Right forelimb (tissue), 1 donor: ENCODE measurements around the gene KCNH2.
"Not testable (repeated sequence)": the region's sequence is repeated elsewhere in the genome, so short reads cannot be mapped to it uniquely, and the experiment has no call there.

Experiments used
- DNase-seq: peaks from one replicate; pipeline ENCODE4 v3.0.0-alpha.2; 2018

KCNH2 gene, protein sequence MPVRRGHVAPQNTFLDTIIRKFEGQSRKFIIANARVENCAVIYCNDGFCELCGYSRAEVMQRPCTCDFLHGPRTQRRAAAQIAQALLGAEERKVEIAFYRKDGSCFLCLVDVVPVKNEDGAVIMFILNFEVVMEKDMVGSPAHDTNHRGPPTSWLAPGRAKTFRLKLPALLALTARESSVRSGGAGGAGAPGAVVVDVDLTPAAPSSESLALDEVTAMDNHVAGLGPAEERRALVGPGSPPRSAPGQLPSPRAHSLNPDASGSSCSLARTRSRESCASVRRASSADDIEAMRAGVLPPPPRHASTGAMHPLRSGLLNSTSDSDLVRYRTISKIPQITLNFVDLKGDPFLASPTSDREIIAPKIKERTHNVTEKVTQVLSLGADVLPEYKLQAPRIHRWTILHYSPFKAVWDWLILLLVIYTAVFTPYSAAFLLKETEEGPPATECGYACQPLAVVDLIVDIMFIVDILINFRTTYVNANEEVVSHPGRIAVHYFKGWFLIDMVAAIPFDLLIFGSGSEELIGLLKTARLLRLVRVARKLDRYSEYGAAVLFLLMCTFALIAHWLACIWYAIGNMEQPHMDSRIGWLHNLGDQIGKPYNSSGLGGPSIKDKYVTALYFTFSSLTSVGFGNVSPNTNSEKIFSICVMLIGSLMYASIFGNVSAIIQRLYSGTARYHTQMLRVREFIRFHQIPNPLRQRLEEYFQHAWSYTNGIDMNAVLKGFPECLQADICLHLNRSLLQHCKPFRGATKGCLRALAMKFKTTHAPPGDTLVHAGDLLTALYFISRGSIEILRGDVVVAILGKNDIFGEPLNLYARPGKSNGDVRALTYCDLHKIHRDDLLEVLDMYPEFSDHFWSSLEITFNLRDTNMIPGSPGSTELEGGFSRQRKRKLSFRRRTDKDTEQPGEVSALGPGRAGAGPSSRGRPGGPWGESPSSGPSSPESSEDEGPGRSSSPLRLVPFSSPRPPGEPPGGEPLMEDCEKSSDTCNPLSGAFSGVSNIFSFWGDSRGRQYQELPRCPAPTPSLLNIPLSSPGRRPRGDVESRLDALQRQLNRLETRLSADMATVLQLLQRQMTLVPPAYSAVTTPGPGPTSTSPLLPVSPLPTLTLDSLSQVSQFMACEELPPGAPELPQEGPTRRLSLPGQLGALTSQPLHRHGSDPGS

DNA sequence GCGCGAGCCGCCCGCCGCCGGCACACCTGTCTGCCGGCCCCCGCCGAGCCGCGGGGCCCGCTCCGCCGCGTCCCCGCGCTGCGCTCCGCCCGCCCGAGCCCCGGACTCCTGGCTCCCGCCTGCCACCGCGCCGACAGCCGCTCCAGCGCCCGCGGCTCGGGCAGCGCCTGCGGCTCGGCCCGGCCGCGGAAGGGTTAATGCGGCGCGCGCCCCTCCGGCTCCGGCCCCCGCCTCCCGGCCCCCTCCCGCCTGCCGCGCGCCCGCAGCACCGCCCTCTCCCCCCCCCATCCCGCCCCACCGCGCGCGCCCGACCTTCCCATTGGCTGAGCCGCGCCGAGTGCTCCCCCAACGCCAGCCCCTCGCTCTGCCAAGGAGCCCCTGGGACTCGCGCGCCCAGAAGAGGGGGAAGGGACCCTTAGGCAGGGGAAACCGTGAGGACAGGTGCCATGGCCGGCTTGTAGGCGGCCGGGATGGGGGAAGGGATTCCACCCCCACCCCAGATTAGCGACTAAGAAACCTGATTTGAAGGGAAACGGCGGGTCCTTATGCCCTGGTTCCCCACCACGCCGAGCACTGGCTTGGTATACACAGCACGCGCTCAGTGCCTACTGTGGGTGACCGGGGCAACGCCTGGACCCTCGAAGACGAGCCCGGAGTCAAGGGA, at the start of gene KCNH2:
KCNH2 (minus strand) TSS at position 196 of the 664 bp plus-strand sequence. CDS start 408 bp downstream, outside the sequence.
- peak; percentile 85 for DNase-seq

DNA sequence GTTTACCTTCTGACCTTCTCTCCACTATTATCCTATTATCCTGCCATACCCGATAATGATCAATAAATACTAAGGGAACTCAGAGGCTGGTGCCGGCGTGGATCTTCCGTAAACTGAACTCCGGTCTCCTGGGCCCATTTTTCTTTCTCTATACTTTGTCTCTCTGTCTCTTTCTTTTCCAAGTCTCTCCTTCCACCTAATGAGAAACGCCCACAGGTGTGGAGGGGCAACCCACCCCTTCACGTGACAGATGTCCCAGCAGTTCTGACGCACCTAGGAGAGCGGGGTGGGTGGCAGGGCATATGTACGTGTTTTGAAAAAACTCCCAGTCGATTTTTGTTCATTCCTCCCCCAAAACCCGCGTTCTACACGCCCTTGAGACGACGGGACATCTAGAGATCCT, 49.6 kb upstream of the KCNH2 start:
- not testable (repeated sequence) for DNase-seq

DNA sequence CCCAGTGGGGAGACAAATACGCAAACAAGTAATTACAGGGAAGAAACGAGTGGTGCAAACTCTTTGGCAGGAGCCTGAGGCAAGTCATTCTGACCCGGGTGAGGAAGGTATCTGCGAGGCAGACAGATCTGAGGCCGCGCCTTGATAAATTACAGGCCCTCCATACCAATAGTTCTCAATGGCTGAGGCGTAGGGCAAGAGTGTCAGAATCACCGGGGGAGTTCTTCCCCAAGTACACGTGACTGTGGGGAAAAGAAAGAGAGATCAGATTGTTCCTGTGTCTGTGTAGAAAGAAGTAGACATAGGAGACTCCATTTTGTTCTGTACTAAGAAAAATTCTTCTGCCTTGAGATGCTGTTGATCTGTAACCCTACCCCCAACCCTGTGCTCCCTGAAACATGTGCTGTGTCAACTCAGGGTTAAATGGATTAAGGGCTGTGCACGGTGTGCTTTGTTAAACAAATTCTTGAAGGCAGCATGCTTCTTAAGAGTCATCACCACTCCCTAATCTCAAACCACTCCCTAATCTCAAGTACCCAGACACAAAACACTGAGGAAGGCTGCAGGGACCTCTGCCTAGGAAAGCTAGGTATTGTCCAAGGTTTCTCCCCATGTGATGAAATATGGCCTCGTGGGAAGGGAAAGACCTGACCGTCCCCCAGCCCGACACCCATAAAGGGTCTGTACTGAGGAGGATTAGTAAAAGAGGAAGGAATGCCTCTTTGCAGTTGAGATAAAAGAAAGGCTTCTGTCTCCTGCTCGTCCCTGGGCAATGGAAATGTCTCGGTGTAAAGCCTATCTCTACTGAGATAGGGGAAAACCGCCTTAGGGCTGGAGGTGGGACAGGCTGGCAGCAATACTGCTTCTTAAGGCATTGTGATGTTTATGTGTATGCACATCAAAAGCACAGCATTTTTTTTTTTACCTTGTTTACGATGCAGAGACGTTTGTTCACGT, 48.9 kb upstream of the KCNH2 start:
- not testable (repeated sequence) for DNase-seq

DNA sequence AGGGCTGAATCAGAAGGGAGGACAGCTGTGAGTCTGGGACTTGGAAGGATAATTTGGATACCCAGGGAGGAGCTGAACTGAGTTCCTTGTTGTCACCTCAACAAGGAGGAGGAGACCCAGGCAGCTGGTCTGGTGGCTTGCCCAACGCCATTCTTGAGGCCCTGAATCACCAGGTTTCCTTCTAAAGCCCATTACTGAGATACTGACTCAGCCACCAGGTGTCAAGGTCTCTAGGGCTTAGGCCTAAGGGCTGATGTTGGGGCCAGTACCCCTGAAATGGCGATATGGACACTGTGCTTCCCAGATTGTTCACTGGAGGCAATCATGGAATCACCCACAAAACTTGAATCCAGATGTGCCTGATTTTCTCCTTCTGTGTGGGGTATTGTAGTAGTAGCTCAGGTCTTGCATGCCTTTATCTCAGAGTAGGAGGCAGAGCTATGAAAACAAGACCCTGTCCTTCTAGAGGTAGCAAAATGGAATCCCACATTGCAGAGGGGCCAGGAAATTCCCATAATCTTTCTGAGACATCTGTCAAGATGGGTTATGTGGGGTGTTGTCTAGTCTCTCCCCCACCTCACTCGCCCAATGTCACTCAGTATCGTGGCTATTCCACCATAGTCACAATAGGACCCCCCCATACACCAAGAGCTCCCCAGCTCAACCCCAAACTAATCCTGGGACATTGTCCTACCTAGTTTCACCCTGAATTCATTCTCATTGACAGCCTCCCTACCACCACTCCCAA, 48.0 kb upstream of the KCNH2 start:
- no peak for DNase-seq

DNA sequence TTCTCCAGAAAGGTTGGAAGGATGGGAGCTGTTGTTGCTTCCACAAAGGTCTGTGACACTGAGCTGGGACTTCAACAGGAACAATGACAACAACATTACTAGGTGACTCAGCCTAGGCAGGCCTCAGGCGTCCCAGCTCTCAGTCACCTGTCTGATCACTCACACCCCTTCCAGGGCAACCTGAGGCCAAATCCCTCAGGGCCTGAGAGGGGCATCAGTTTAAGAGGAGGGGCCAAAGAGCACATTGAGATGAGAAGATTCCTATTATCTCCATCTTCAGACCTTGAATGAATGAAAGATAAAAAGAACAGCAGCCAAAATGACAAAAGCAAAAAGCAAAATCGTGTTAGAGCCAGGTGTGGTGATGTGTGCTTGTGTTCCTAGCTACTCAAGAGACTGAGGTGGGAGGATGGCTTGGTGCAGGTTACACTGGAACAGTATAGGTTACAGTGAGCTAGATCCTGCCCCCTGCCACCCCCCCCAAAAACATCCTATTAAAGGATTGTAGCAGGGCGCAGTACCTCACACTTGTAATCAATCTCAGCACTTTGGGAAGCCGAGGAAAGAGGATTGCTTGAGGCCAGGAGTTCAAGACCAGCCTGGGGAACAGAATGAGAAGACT, 46.4 kb upstream of the KCNH2 start, which contains the start of gene ATG9B:
ATG9B (minus strand) TSS at position 60 of the 622 bp plus-strand sequence. CDS start 71 bp downstream, outside the sequence.
- no peak for DNase-seq

DNA sequence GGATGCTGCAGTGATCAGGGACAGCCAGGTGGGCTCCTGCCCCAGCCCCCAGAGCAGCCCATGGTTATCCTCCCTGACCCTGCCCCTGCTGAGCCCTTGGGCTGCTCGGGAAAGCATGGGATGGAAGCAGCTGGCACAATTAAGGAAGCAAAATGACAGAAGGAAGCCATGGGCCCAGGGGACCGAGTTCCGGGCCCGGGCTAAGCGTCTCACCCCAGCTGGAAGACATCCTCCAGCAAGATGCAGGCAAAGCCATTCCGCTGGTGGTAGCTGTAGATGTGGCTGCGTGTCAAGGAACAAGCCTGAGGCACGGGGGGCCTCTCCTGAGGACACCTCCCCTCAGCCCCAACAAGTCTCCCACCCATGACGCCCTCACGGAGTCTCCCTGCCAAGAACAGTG, 45.1 kb upstream of the KCNH2 start:
- DNase-seq: no peak

DNA sequence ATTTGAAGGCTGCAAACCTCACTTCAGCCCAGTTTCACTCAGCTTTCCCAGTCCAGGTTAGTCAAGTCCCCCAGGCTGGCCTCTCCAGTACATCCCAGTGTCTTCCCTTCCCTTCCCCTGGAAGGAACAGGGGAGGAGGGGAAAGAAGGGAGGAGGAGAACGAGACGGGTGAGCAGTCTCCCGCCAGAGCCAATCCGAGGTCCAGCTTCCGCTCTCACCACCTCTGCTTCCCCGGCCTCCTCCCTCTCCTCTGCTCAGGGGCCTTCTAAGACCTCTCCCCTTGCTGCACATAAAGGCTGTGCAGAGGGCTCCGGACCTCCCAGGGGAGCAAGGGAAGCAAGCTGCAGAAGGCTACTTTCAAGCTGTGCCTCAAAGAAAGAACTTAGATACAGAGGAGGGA, 42.1 kb upstream of the KCNH2 start:
- DNase-seq: no peak

DNA sequence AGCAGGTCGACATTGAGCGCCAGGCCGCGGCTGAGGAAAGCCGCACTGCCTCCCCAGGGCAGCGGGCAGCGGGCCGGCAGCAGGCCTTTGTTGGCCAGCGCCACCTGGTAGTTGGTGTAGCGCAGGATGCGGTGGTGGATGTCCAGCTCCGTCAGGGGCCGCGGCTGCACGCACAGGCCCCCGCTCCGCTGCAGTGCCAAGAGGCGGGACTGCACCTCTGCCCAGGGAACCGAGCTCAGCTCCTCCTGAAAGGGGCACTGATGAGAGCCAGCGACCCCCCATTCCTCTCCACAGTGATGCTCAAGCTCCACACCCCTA, 41.0 kb upstream of the KCNH2 start:
- DNase-seq: no peak

DNA sequence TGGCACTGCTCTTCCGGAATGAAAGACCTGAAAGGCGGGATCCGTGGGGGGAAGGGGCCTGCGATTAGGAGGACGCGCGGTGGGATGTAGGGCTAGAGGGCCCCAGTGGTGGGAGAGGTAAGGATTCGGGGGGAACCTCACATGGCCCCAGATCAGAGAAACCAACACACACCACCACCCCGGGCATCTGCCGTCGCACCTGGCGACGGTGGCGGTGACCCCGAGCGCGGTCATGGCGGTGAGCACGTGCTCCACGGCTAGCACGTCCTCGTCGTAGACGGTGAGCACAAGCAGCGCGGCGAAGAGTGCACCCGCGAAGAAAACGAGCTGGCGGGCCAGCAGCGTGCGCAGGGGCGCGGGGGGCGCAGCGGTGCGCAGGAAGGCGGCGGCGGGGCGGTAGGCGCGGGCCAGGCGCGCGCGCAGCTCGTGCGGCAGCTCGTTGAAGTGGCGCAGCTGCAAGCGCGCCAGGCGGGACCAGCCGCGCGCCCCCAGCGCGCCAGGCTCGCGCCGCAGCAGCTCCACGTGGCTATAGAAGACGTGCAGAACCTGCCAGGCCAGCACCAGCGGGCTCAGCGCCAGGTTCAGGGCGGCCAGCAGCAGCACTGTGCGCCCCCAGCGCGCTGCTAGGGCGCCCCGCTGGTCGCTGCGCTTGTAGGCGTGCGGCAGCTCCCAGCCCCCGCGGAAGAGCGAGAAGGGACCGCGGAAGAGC, 40.5 kb upstream of the KCNH2 start:
- DNase-seq: peak; percentile 70

DNA sequence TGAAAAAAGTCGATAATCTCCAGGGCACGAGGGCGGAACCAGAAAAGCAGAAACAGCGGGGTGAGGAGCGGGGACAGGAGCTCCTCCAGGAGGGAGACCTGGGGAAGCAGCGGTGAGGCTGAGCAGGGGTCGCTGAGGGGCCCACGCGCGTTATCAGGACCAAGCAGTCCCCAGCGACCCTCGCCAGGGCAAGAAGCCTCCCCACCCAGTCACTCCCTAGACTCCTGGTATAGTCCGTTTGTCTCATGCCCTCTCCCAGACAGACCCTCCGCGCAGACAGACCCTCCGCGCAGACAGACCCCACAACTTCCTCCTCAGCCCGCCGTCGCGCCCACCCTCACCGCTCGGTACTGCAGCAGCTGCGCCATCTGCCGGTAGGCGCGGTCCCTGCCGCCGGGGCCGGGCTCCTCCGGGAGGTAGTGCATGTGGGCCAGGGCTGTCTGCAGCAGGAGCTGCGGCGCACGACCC, 39.9 kb upstream of the KCNH2 start:
- peak; percentile 88 for DNase-seq

DNA sequence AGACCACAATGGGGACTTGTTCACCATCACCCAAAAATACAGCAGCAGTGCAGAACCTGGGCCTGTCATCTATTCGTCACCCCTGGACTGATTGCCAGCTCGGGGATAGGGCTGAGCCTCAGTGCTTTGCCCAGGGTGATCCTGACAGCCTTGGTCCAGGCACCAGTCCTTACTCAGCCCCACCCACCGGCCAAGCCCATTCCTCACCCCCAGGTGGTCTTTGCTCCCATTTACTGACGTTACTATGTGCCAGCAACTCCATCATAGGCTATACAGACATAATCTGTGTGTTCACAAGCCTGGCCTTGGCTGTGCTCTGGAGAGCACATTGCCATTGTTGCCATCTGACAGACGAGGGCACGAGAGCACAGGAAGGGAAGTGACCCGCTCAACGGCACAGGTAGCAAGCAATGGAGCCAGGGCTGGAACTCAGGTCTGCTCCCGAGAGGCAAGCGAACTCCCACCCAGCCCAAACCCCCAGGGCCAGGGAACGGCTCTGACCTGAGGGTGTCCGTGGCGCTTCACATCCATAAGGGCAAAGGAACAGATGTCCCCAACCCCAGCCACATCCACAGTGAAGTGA, 39.3 kb upstream of the KCNH2 start:
- DNase-seq: no peak

DNA sequence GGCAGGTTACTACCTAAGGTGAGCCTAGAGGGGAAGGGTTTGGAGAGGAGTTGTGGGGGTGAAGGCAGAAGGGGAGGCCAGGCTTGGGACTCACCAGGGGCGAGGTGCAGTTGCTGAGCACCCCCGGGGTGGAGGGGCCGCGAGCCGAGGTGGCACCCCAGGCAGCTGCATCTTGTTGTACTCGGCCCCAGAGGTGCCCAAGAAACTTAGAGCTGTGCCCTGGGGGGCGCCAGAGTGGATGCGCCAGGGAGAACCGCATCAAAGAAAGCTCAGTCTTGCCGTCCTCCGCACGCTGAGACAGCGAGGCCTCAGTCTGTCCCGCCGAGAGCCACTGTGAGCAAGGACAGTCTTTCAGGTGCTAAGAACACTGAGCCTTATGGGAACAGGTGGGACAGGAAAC, 38.8 kb upstream of the KCNH2 start:
- no peak for DNase-seq

DNA sequence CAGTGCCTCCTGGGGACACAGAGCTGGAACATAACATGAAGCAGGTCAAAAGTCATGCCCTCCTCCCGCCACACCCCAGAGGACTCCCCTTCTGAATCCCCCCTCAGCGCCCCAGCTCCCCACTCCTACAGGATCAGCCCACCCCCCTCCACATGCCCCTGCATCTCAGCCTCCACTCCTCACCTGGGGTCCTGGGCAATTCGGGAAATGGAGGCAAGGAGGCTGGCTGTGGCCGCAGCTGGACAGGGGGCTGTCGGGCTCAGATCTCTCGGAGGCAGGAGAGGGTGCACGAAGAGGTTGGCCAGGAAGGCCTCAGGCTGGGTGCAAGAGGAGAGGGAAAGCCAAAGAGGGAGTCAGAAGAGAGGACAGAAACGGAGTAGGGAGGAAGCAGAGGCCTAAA, 38.4 kb upstream of the KCNH2 start:
- DNase-seq: no peak

DNA sequence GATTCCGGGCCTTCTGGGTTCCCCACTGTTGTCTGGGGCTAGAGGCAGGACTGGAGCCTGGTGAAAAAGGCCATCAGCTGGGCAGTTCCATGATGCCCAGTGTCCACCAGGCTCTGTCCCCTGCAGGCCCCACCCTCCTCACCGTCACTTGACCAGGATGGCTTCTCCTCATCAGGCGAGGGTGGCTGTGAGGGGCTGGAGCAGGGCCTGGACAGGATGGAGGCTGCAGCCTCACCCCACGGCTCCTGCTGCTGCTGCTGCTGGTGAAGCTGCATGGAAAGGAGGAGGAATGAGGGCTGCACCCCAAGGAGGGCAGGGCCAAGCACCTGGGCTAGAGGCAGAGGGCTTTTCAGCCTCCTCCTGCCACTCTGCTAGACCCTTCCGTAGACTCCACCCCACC, 37.8 kb upstream of the KCNH2 start:
- no peak for DNase-seq

DNA sequence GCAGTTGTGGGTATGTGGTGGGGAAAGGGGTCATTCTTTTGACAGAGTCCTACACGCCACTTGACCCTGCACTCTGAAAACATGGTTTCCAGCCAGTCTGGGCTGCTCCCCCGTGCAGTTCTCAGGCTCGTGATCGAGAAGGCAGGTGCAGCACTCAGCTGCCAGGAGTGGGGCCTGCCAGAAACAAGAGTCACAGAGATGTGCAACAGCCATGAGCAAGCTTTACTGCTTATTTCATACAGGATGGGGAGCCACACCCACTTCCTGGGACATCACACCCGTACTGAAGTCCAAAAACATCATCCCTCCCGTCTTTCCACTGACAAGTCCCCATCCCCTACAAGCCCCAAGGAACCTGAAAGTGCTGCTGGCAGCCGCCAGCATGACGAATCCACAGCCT, 36.8 kb upstream of the KCNH2 start:
- DNase-seq: no peak

DNA sequence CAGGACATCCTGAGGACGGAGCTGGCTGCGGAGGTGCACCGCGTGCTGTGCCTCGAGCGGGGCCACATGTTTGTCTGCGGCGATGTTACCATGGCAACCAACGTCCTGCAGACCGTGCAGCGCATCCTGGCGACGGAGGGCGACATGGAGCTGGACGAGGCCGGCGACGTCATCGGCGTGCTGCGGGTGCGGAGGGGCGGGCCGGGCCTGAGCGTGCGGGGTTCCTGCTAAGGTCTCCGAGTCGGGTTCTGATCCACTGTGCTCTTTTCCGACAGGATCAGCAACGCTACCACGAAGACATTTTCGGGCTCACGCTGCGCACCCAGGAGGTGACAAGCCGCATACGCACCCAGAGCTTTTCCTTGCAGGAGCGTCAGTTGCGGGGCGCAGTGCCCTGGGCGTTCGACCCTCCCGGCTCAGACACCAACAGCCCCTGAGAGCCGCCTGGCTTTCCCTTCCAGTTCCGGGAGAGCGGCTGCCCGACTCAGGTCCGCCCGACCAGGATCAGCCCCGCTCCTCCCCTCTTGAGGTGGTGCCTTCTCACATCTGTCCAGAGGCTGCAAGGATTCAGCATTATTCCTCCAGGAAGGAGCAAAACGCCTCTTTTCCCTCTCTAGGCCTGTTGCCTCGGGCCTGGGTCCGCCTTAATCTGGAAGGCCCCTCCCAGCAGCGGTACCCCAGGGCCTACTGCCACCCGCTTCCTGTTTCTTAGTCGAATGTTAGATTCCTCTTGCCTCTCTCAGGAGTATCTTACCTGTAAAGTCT, 35.8 kb upstream of the KCNH2 start:
- DNase-seq: peak; percentile 86

DNA sequence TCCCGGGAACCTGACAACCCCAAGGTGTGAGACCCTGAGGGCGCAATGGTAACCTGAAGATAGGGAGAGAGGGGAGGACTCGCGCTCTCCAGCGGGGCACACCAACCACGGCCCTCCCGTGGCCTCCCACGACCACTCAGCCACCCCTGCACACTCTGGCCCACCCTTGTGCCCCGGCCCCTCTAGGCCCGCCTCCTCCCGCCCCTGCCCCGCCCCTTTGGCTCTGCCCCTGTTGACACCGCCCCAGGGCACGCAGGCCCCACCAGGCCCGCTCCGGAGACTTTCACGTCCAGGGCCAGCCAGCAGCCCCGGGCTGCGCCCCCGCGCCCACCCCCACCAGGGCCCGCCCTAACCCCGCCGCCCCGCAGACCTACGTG, 35.2 kb upstream of the KCNH2 start:
- DNase-seq: no peak

DNA sequence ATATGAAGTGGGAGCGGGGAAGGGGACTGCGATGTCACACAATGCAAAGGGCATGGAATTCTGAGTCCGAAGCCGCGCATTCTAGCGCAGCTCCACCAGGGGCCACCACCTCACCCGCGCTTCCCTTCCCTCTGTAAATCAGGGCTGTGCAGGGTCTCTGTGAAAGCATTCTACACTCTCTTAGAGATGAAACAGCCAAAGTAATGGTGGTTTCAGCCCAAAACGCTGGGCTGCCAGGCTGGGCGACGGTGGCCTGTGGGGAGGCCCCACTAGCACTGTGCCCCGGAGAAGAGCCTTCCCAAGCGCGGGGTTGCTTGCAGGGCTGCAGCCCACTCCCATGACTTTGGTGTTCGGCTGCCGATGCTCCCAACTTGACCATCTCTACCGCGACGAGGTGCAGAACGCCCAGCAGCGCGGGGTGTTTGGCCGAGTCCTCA, 34.8 kb upstream of the KCNH2 start:
- DNase-seq: no peak
